SU-DHL-6 (cell line): Measurements from ENCODE around the gene AGFG1.

Experiments
- H2AFZ ChIP-seq: fragments of 200-600 bp; sonication (generic); 2 replicates; pipeline ENCODE4 v1.6.1; 2014; ENCODE audit warnings: low read depth, mild to moderate bottlenecking, moderate library complexity, mixed read lengths, antibody characterized with exemption, low read length; ENCODE audit not compliant: severe bottlenecking
- H3F3A ChIP-seq: fragments of 200-600 bp; shearing (Covaris generic); 2 replicates; pipeline ENCODE4 v1.6.0; 2016; ENCODE audit warnings: antibody characterized with exemption, mild to moderate bottlenecking; ENCODE audit not compliant: insufficient read depth
- H3K27ac ChIP-seq: fragments of 200-600 bp; sonication (generic); 2 replicates; pipeline ENCODE4 v1.5.1; 2016; ENCODE audit warnings: low read depth, mild to moderate bottlenecking, low read length, moderate library complexity, mixed read lengths
- H3K27me3 ChIP-seq: fragments of 200-600 bp; sonication (generic), shearing (Covaris generic); 2 replicates; pipeline ENCODE4 v1.6.0; 2014; ENCODE audit warnings: mild to moderate bottlenecking, low read length
- H3K36me3 ChIP-seq: fragments of 200-600 bp; sonication (generic); 2 replicates; pipeline ENCODE4 v1.6.1; 2014; ENCODE audit warnings: mild to moderate bottlenecking, low read length, mixed read lengths
- H3K4me2 ChIP-seq: fragments of 300-600, 200-600 bp; shearing (Covaris generic), sonication (generic); 2 replicates; pipeline ENCODE4 v1.6.0; 2014; ENCODE audit warnings: low read length, low read depth, mild to moderate bottlenecking; ENCODE audit not compliant: poor library complexity, severe bottlenecking
- H3K4me3 ChIP-seq: fragments of 200-600 bp; sonication (generic); 2 replicates; pipeline ENCODE4 v1.5.1; 2014; ENCODE audit warnings: antibody characterized with exemption, low read length, mild to moderate bottlenecking, mixed read lengths; ENCODE audit not compliant: insufficient read depth, poor library complexity, severe bottlenecking
- H3K79me2 ChIP-seq: fragments of 200-600 bp; sonication (generic); 2 replicates; pipeline ENCODE4 v1.6.1; 2014; ENCODE audit warnings: mild to moderate bottlenecking, low read length, moderate library complexity; ENCODE audit not compliant: insufficient read depth
- H3K9ac ChIP-seq: fragments of 200-600 bp; sonication (generic); 2 replicates; pipeline ENCODE4 v1.7.0; 2014; ENCODE audit warnings: mild to moderate bottlenecking, low read length
- H3K9me2 ChIP-seq: fragments of 200-600 bp; sonication (generic); replicated peaks from 2 replicates; pipeline ENCODE4 v1.6.1; 2014; ENCODE audit warnings: low read length; ENCODE audit not compliant: insufficient read depth
- H3K9me3 ChIP-seq: fragments of 200-600 bp; sonication (generic); 2 replicates; pipeline ENCODE4 v1.6.1; 2014; ENCODE audit warnings: low read length, mixed read lengths; ENCODE audit not compliant: insufficient read depth
- H4K20me1 ChIP-seq: fragments of 200-600 bp; sonication (generic); 2 replicates; pipeline ENCODE4 v1.6.1; 2014; ENCODE audit warnings: low read depth, mild to moderate bottlenecking, antibody characterized with exemption, low read length, moderate library complexity, mixed read lengths
- CTCF ChIP-seq: fragments of 200-600 bp; sonication (generic); IDR thresholded peaks from one replicate; pipeline ENCODE4 v1.5.1; 2017; ENCODE audit warnings: antibody characterized with exemption, mild to moderate bottlenecking, low read length, moderate library complexity; ENCODE audit not compliant: insufficient read depth, poor library complexity, severe bottlenecking
- EZH2phosphoT487 ChIP-seq: fragments of 200-600 bp; sonication (generic), shearing (Covaris generic); conservative IDR thresholded peaks from 2 replicates; pipeline ENCODE4 v1.6.1; 2018; ENCODE audit warnings: mild to moderate bottlenecking, antibody characterized with exemption, low read length, moderate library complexity, mixed read lengths

AGFG1 gene

GRCh38 chr2:227510620-227510958, 38.6 kb downstream of the AGFG1 start:
- Histone ChIP-seq H4K20me1 (peaks cover 52% of the 10 kb centered on the region), H3K4me3 (no peak overlapping the region), H3K27ac (no peak overlapping the region), H3F3A (no peaks in the 10 kb centered on the region; the same call in 1 of the 2 replicates), H3K4me2 (no peak overlapping the region), H3K27me3 (no peaks in the 10 kb centered on the region), H3K9me2 (no peaks in the 10 kb centered on the region), H3K79me2 (peaks cover 96% of the 10 kb centered on the region), H3K9ac (no peak overlapping the region), H3K36me3 (no peaks in the 10 kb centered on the region), H3K9me3 (no peaks in the 10 kb centered on the region), H2AFZ (no peak overlapping the region)
- no peak for TF ChIP-seq CTCF
- no peak for TF ChIP-seq EZH2phosphoT487

- Histone ChIP-seq H3K27ac (no peak overlapping the region), H3K9me3 (no peaks in the 10 kb centered on the region), H3K4me3 (no peak overlapping the region), H3F3A (no peaks in the 10 kb centered on the region; the same call in 1 of the 2 replicates), H4K20me1 (peaks cover 52% of the 10 kb centered on the region), H3K36me3 (no peaks in the 10 kb centered on the region), H3K79me2 (peaks cover 96% of the 10 kb centered on the region), H3K9me2 (no peaks in the 10 kb centered on the region), H3K4me2 (no peak overlapping the region), H3K27me3 (no peaks in the 10 kb centered on the region), H3K9ac (no peak overlapping the region), H2AFZ (no peak overlapping the region)
- TF ChIP-seq EZH2phosphoT487 (no peak), CTCF (no peak)
Measured at GRCh38 chr2:227511239-227511930, 39.4 kb downstream of the AGFG1 start.

GRCh38 chr2:227511955-227512354, 40.0 kb downstream of the AGFG1 start:
- Histone ChIP-seq H3K9me3 (no peaks in the 10 kb centered on the region), H3K27ac (no peak overlapping the region), H2AFZ (no peak overlapping the region), H3K27me3 (no peaks in the 10 kb centered on the region), H3K9ac (no peak overlapping the region), H3K36me3 (no peaks in the 10 kb centered on the region), H3K79me2 (peaks cover 96% of the 10 kb centered on the region), H4K20me1 (peaks cover 51% of the 10 kb centered on the region), H3K4me3 (no peak overlapping the region), H3F3A (no peaks in the 10 kb centered on the region; the same call in 1 of the 2 replicates), H3K9me2 (no peaks in the 10 kb centered on the region), H3K4me2 (no peak overlapping the region)
- no peak for TF ChIP-seq EZH2phosphoT487
- TF ChIP-seq CTCF = no peak
